SKM-1 treated with dmso at 0.1 percent for 144 hours (cell line): ENCODE data around the gene LPP.
"Not testable (repeated sequence)": the region's sequence is repeated elsewhere in the genome, so short reads cannot be mapped to it uniquely, and the experiment has no call there.

ENCODE experiments used
- DNase-seq: peaks from one replicate; lab custom pipeline; 2025; ENCODE audit not compliant: unreplicated experiment; lab: John Stamatoyannopoulos, UW

LPP gene

DNA sequence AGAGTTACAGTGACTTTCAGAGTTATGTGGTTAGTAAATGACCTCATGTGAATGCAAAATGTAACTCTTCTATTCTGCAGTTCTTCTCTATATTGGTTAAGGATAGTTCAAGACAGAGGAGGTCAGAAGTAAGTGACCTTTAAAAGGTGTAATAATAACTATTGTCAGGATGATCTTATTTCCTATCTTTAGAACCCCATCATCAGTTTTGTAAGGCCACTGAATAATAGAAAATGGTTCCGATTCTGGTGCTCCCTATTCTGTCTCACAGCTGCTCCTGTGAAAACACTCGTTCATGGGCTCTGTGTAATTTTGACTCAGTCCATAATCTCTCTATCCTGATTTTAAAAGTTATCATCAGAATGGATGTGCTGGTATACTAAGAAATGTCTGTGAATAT lies 463.3 kb downstream of the LPP start:
- DNase-seq, result no peak

- no peak for DNase-seq
These were observed 464.2 kb downstream of the LPP start for GRCh38 chr3:188617988-188618701.

- no peak for DNase-seq
These were observed 466.8 kb downstream of the LPP start for GRCh38 chr3:188620752-188621151.

- DNase-seq, result no peak
These were observed 470.4 kb downstream of the LPP start for GRCh38 chr3:188624384-188624783.

- no peak for DNase-seq
These were observed 470.9 kb downstream of the LPP start for GRCh38 chr3:188624828-188625227.

- no peak for DNase-seq
These were observed 473.7 kb downstream of the LPP start for GRCh38 chr3:188627652-188628051.

- DNase-seq, result no peak
These were observed 477.5 kb downstream of the LPP start for GRCh38 chr3:188631291-188632010.

DNA sequence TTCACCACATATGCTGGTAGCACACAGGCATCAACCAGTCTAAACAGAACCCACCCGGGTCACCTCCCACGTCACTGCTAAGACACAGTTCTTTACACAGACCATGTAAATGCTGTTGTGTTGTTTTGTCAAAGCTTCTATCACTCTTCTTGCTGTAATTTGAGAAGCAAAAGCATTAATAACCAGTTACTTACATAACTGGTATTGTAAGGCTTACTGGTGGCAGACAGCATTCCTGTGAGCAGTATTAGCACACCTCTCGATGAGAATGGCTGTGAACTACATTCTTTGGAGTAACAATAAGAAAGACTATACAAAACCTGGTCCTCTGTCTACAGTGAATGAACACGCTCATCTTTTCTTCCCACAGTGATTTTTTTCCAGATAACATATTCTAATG lies 479.2 kb downstream of the LPP start:
- no peak for DNase-seq

DNA sequence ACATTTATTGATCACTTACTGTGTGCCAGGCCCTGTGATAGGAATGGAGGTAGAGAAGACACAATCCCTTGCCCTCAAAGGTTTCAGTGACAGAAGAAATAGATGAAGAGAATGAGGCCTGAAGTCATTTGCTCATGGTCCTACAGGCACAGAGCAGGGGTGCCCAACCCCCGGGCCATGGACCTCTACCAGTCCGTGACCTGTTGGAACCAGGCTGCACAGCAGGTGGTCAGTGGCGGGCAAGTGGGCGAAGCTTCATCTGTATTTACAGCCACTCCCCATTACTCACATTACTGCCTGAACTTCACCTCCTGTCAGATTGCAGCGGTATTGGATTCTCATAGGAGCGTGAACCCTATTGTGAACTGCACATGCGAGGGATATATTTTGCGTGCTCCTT lies 480.3 kb downstream of the LPP start:
- DNase-seq, result no peak

DNA sequence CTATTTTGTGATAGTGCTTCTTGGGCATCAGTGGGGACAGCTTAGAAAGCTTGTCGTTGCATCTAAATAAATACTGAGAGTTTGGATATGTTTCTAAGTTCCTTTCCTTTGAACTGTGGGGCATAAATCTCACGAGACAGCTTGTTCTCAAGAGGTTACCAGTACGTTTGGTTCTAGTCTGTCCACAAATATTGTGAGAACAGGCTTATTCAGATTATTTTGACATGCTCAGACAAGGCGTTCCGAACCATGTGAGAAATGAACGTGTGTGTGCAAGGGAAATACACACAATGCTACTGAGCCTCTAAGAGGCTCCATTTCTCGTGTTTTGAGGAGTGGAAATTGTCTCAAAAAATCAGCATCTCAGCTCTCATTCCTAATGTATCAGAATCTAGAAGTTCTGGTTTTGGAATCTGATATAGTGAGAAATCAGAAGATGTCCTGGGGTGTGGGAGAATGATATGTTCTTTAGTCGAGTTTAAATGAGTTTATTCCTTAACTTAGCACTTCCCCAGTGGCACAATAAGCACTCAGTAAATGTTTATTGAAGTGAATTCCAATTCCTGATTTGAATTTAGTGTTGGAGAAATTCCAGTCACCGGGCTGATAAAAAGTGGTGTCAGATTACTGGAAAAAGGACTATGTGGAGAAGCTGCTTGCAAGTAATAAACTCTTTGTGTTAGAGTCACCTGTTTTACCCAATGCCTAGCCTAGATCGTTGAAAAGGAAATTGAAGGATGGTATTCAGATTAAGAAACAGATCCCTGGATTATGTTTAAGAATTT lies 481.5 kb downstream of the LPP start:
- no peak for DNase-seq

- DNase-seq, result not testable (repeated sequence)
These were observed 482.3 kb downstream of the LPP start for GRCh38 chr3:188636292-188636691.

DNA sequence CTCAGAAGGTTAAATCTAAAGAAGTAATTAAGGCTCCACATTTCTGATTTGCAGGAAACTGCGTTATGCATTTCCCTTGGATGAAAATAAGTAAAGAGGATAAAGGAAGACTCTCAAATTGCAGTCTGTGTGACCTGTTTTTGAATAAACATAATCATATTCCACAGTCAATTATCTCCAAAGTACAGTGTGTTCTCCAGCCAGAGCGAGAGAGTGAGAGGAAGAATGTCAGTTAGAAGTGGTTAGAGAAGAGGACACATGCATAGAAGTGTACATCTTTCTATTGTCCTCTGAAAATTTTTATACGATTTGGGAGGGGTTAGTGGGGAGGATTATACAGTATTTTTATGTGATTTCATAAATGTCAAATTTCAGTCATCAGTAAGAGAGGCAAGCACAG lies 487.1 kb downstream of the LPP start:
- no peak for DNase-seq

DNA sequence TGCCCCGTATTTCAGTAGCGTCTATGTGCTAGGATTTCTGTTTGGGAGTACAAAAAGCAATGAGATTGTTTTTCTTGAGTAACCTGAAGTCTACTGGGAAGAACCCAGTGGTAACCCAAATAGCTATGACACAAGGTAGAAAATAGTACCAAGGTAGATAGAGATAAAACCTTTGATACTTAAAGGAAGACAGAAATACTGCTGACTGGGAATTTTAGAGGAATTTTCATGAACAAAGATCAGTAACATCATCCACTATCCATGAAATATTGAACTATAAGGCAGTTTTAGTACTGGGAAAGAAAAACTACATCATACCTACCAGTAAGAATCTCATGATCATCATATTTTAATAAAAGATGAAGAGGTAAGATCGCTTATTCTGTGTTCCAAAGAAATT lies 489.8 kb downstream of the LPP start:
- no peak for DNase-seq

- DNase-seq, result peak; percentile 14
These were observed 492.6 kb downstream of the LPP start for GRCh38 chr3:188646592-188646991.

DNA sequence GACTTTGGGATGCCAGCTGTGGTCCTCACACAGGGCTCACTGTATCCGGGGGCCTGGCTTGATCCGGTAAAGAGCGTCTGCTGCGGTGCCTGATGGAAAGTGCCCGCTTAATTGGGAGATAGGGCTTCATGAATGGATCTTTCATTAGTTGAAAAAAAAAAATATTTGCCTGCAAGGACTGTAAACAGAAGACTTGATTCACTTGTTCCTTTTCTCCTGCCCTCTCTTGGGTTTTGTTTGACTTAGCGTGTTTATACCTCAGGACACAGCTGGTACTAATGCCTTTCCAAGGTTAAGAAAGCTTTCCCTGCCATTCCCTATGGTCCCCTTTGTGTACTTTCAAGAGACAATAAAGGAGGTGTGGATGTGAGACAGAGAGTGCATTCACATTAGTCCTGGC lies 493.3 kb downstream of the LPP start:
- no peak for DNase-seq

DNA sequence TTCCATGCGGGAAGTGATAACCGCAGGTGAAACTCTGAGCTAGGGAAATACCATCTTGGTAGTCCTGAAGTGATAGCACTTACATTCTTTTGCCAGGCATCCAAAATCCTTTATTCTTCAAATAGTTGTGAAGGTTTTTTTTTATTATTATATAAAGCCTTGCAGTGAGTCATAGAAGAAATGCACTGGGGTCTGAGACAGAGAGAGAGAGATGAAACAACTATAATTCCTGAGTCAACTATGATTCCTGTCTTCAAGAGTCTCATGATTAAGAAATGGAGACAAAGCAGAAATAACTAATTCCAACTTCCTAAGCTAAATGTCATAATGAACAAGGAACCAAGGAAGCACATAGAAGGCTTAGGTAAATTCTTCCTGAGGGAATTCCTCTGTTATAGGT lies 495.6 kb downstream of the LPP start:
- DNase-seq, result no peak

GRCh38 chr3:188656196-188656982 lies 502.4 kb downstream of the LPP start:
- DNase-seq, result no peak

DNA sequence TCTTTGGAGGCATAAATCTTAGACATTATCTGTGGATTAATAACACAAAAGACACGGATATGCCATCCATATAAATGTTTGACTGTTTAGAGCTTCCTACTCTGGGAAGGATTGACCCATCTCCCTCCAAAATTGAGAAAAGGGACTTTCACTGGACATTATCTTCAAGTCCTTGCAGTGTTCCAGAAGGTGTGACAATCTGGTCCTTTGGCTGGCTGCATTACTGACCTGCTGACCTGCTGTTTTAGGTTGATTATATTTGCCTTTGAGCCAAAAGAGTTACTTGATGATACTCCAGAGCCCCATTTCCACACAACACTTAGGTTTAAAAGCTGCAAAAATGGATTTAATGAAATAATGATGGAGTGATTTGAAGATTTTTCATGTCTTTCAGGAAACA lies 504.6 kb downstream of the LPP start:
- DNase-seq, result no peak

DNA sequence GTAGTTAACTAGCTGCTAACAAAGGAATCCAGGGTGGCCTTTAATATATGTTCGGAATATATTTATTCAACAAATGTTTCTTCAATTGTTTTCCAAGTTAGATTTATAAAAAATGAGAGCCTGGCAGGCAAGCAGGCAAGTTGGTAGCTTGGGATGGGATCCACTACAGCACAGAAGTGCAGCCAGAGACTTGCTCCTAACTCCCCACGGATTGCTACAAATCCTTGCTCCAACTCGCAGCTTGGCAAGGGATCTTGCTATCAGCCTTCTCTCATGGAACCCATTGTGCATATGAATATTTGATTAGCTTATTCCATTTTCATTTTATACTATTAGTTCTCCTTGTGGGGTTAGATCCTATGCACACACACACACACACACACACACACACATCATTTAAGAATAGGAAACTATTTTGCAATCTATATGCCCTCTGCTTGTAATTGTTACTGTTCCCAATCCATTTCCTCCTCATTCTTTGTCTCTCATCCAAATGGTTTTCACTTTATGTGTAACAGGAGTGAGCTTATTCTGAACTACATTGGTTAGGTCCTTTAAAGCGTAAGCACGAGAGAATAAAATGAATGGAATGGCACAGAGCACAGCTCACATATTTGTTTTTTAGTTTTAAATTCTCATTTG lies 505.6 kb downstream of the LPP start:
- DNase-seq, result no peak

GRCh38 chr3:188660415-188660814 lies 506.5 kb downstream of the LPP start:
- DNase-seq, result no peak

DNA sequence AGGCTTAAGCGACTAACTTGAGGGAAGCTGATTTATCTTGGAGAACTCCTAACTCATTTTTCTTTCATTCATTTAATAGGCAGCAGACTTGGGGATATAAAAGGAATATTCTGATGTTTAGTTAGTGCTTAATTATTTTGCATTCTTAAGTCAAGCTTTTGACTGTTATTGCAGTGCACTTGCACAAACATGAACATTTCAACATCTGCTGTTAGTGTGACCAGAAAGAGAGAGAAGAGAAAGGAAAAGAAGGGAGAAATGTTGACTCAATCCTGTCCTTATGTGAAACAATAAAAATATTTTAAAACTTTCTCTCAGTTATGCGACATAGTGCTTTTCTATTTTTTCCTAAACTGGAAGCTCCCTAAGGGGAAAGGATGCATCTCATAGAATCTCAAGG lies 507.8 kb downstream of the LPP start:
- no peak for DNase-seq
